ENCODE data around the gene ZDHHC7.

Gene ZDHHC7

DNA sequence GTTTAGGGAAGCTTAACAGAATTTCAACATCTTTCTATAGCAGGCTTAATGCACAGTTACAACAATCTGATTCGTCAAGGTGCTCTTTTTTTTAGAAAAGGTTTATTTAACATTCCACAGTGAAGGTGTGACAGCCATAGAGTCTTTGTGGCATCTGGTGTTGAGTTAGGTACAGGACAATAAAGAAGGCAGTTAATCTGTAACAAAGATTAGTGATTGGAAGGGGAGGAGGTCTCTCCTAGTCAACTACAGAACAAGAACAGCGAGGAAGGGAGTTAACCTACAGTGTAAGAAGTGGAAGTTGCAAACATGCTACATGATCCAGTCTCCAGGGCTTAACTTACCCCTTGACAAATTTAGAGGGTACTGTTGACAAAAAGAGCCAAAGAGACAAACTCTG lies 3.0 kb upstream of the ZDHHC7 start (continued):
- TF ChIP-seq, protein P1, sequence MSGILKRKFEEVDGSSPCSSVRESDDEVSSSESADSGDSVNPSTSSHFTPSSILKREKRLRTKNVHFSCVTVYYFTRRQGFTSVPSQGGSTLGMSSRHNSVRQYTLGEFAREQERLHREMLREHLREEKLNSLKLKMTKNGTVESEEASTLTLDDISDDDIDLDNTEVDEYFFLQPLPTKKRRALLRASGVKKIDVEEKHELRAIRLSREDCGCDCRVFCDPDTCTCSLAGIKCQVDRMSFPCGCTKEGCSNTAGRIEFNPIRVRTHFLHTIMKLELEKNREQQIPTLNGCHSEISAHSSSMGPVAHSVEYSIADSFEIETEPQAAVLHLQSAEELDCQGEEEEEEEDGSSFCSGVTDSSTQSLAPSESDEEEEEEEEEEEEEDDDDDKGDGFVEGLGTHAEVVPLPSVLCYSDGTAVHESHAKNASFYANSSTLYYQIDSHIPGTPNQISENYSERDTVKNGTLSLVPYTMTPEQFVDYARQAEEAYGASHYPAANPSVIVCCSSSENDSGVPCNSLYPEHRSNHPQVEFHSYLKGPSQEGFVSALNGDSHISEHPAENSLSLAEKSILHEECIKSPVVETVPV (CRISPR knock-in tag; IDR thresholded peaks at IDR 0.05): no peak

DNA sequence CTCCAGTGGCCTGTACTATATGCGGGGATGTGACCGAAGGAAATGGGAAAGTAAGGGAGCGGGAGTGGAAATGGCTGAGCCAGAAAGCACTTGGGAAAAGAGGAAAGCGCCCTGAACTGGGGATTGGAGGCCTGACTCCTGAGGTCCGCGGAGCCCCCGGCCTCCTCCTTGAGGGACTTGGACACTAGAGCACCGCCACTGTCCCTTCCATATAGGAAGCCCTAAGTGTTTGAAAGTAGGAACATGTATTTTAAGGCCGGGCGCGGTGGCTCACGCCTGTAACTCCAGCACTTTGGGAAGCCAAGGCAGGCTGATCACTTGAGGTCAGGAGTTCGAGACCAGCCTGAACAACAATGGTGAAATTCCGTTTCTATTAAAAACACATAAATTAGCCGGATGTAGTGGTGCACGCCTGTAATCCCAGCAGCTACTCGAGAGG lies 530 bp upstream of the ZDHHC7 start:
- ATAC-seq: peak; percentile 53; the same call in 2 of the 3 replicates
- TF ChIP-seq BACH2 (CRISPR knock-in tag; IDR thresholded peaks at IDR 0.05; ENCODE audit: borderline replicate concordance): no peak
- TF ChIP-seq PPARA (CRISPR knock-in tag; IDR thresholded peaks at IDR 0.05; ENCODE audit: borderline replicate concordance): no peak
- no peak for TF ChIP-seq TOX (CRISPR knock-in tag; IDR thresholded peaks at IDR 0.05; ENCODE audit: borderline replicate concordance)
- no peak for TF ChIP-seq ISL1 (CRISPR knock-in tag; IDR thresholded peaks at IDR 0.05)

DNA sequence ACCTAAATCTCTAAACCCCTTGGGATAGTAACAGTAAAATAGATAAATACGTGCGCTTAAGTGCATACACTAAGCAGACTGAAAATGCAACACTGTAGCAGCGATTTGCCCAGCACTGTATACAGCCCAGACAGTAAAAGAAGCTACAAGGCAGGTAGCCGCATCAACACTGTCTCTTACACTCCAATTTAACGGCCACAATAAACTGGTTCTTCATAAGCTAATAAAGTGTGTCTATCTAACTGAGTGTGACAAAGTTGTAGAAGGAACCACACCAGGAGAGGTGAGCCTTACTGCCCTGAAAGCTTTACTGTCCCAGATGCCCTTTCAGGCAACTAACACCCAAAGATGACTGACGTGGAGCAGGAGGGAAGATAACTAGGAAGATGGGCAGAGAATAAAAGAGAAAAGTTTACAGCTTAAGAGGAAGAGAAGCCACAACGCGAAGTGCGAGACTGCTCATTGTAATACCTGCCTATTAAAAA lies 847 bp downstream of the ZDHHC7 start:
- TF ChIP-seq GLIS3 (CRISPR knock-in tag; IDR thresholded peaks at IDR 0.05) (no peak), ESRRG (CRISPR knock-in tag; IDR thresholded peaks at IDR 0.05) (no peak), ZFP30 (CRISPR knock-in tag; IDR thresholded peaks at IDR 0.05) (no peak), CSDC2 (CRISPR knock-in tag; IDR thresholded peaks at IDR 0.05) (no peak), BACH2 (CRISPR knock-in tag; IDR thresholded peaks at IDR 0.05; ENCODE audit: borderline replicate concordance) (no peak), ZNF8 (CRISPR knock-in tag; IDR thresholded peaks at IDR 0.05) (no peak), ZFP3 (CRISPR knock-in tag; IDR thresholded peaks at IDR 0.05) (no peak), SNAI2 (CRISPR knock-in tag; IDR thresholded peaks at IDR 0.05) (no peak), ZC3H10 (CRISPR knock-in tag; IDR thresholded peaks at IDR 0.05) (no peak), RARB (CRISPR knock-in tag; IDR thresholded peaks at IDR 0.05) (no peak), PPARA (CRISPR knock-in tag; IDR thresholded peaks at IDR 0.05; ENCODE audit: borderline replicate concordance) (no peak), ZNF565 (CRISPR knock-in tag; conservative IDR thresholded peaks at IDR 0.05; ENCODE audit: low read depth) (no peak), TCF4 (CRISPR knock-in tag; IDR thresholded peaks at IDR 0.05; ENCODE audit: borderline replicate concordance) (no peak)
- TF ChIP-seq, protein P2, sequence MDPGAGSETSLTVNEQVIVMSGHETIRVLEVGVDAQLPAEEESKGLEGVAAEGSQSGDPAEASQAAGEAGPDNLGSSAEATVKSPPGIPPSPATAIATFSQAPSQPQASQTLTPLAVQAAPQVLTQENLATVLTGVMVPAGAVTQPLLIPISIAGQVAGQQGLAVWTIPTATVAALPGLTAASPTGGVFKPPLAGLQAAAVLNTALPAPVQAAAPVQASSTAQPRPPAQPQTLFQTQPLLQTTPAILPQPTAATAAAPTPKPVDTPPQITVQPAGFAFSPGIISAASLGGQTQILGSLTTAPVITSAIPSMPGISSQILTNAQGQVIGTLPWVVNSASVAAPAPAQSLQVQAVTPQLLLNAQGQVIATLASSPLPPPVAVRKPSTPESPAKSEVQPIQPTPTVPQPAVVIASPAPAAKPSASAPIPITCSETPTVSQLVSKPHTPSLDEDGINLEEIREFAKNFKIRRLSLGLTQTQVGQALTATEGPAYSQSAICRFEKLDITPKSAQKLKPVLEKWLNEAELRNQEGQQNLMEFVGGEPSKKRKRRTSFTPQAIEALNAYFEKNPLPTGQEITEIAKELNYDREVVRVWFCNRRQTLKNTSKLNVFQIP (CRISPR knock-in tag; IDR thresholded peaks at IDR 0.05; ENCODE audit: borderline replicate concordance, low read depth): no peak
- TF ChIP-seq, protein P1 (CRISPR knock-in tag; IDR thresholded peaks at IDR 0.05): no peak
- TF ChIP-seq, protein P3, sequence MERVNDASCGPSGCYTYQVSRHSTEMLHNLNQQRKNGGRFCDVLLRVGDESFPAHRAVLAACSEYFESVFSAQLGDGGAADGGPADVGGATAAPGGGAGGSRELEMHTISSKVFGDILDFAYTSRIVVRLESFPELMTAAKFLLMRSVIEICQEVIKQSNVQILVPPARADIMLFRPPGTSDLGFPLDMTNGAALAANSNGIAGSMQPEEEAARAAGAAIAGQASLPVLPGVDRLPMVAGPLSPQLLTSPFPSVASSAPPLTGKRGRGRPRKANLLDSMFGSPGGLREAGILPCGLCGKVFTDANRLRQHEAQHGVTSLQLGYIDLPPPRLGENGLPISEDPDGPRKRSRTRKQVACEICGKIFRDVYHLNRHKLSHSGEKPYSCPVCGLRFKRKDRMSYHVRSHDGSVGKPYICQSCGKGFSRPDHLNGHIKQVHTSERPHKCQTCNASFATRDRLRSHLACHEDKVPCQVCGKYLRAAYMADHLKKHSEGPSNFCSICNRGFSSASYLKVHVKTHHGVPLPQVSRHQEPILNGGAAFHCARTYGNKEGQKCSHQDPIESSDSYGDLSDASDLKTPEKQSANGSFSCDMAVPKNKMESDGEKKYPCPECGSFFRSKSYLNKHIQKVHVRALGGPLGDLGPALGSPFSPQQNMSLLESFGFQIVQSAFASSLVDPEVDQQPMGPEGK (CRISPR knock-in tag; IDR thresholded peaks at IDR 0.05; ENCODE audit: borderline replicate concordance): no peak
- TF ChIP-seq, protein P4, sequence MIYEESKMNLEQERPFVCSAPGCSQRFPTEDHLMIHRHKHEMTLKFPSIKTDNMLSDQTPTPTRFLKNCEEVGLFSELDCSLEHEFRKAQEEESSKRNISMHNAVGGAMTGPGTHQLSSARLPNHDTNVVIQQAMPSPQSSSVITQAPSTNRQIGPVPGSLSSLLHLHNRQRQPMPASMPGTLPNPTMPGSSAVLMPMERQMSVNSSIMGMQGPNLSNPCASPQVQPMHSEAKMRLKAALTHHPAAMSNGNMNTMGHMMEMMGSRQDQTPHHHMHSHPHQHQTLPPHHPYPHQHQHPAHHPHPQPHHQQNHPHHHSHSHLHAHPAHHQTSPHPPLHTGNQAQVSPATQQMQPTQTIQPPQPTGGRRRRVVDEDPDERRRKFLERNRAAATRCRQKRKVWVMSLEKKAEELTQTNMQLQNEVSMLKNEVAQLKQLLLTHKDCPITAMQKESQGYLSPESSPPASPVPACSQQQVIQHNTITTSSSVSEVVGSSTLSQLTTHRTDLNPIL (CRISPR knock-in tag; IDR thresholded peaks at IDR 0.05; ENCODE audit: low read depth): no peak
- ATAC-seq: no peak; the same call in 2 of the 3 replicates

DNA sequence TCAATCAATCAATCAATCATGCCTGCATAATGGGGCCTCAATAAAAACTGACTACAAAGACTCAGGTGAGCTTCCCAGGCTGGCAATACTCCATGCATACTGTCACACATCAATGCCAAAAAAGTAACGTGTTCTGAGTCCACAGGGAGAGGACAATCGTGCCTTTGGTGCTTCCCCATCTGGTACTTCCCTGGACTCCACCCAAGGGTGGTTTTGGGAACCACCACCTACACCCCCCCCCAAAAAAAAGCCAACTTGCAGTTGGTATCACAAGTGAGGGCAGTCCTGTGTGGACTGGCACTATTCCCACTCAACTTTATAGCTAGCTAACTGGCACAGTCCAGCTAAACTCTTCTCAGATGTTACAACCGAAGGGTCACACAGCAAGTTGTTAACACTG lies 3.1 kb downstream of the ZDHHC7 start:
- TF ChIP-seq RARB (CRISPR knock-in tag; IDR thresholded peaks at IDR 0.05) (no peak), CSDC2 (CRISPR knock-in tag; IDR thresholded peaks at IDR 0.05) (no peak), ESRRG (CRISPR knock-in tag; IDR thresholded peaks at IDR 0.05) (no peak), GLIS3 (CRISPR knock-in tag; IDR thresholded peaks at IDR 0.05) (no peak), ISL1 (CRISPR knock-in tag; IDR thresholded peaks at IDR 0.05) (no peak), TOX (CRISPR knock-in tag; IDR thresholded peaks at IDR 0.05; ENCODE audit: borderline replicate concordance) (no peak), ZC3H10 (CRISPR knock-in tag; IDR thresholded peaks at IDR 0.05) (no peak)
- TF ChIP-seq, protein P4 (CRISPR knock-in tag; IDR thresholded peaks at IDR 0.05; ENCODE audit: low read depth): no peak
- TF ChIP-seq, protein P3 (CRISPR knock-in tag; IDR thresholded peaks at IDR 0.05; ENCODE audit: borderline replicate concordance): no peak
- ATAC-seq: no peak
